ENCODE results near the gene MRPL33. TPM values are rescaled to one million over a fixed set of nuclear protein-coding genes. Genes with fewer than 3 reads are reported as not detected.

Gene MRPL33
- total RNA-seq, 1 donor from 2014 or later, result 79.4 TPM

- Histone ChIP-seq H3K4me1 (peaks cover 28% of the 10 kb centered on the region), H3K4me3 (no peak overlapping the region), H3K27ac (no peak overlapping the region), H3K9me3 (no peaks in the 10 kb centered on the region), H3K27me3 (no peaks in the 10 kb centered on the region), H3K36me3 (no peaks in the 10 kb centered on the region)
- no peak for TF ChIP-seq CTCF (IDR thresholded peaks at IDR 0.05)
- intact Hi-C loops (cut with DNase I), result no loop called here
- DNase-seq, result no peak
- no peak for ATAC-seq
Measured at GRCh38 chr2:27730980-27731691, 40.4 kb upstream of the MRPL33 start.

- Histone ChIP-seq H3K36me3 (no peaks in the 10 kb centered on the region), H3K4me3 (no peak overlapping the region), H3K9me3 (no peaks in the 10 kb centered on the region), H3K27me3 (no peaks in the 10 kb centered on the region), H3K4me1 (peaks cover 48% of the 10 kb centered on the region), H3K27ac (no peak overlapping the region)
- DNase-seq, result no peak
- intact Hi-C loops (cut with DNase I), result no loop called here
- no peak for TF ChIP-seq CTCF (IDR thresholded peaks at IDR 0.05)
- ATAC-seq, result no peak
Measured at GRCh38 chr2:27734305-27734704, 37.2 kb upstream of the MRPL33 start.

GRCh38 chr2:27735263-27735904 is 36.1 kb upstream of the MRPL33 start:
- intact Hi-C loops (cut with DNase I), result no loop called here
- TF ChIP-seq CTCF (IDR thresholded peaks at IDR 0.05), result no peak
- H3K36me3 ChIP-seq, result no peaks in the 10 kb centered on the region
- H3K27me3 ChIP-seq, result no peaks in the 10 kb centered on the region
- peak overlapping the region; percentile 51 for H3K4me3 ChIP-seq
- no peaks in the 10 kb centered on the region for H3K9me3 ChIP-seq
- H3K4me1 ChIP-seq, result peaks cover 39% of the 10 kb centered on the region
- ATAC-seq (peak; percentile 97), DNase-seq (peak; percentile 94)
- H3K27ac ChIP-seq, result peak overlapping the region; percentile 82

- no peaks in the 10 kb centered on the region for H3K9me3 ChIP-seq
- no peaks in the 10 kb centered on the region for H3K36me3 ChIP-seq
- ATAC-seq (no peak), DNase-seq (no peak)
- peak overlapping the region; percentile 82 for H3K27ac ChIP-seq
- intact Hi-C loops (cut with DNase I), result no loop called here
- no peaks in the 10 kb centered on the region for H3K27me3 ChIP-seq
- H3K4me1 ChIP-seq, result peaks cover 36% of the 10 kb centered on the region
- TF ChIP-seq CTCF (IDR thresholded peaks at IDR 0.05), result no peak
- peak overlapping the region; percentile 51 for H3K4me3 ChIP-seq
Measured at GRCh38 chr2:27736031-27736889, 35.3 kb upstream of the MRPL33 start.

GRCh38 chr2:27736890-27737204 is 34.7 kb upstream of the MRPL33 start:
- no peak for ATAC-seq
- H3K36me3 ChIP-seq, result no peaks in the 10 kb centered on the region
- intact Hi-C loops (cut with DNase I), result no loop called here
- no peak overlapping the region for H3K4me3 ChIP-seq
- TF ChIP-seq CTCF (IDR thresholded peaks at IDR 0.05), result no peak
- H3K4me1 ChIP-seq, result peaks cover 36% of the 10 kb centered on the region
- peak overlapping the region; percentile 82 for H3K27ac ChIP-seq
- H3K27me3 ChIP-seq, result no peaks in the 10 kb centered on the region
- DNase-seq, result no peak
- H3K9me3 ChIP-seq, result no peaks in the 10 kb centered on the region
